GM10248 (cell line): ENCODE measurements around the gene POMC.

ENCODE experiments used
- CTCF ChIA-PET: fragments of 300-600 bp; sonication (Branson Sonifier 250); formaldehyde crosslinking; extraction: SDS; loops from one replicate; lab custom pipeline; 2021; ENCODE audit warnings: antibody characterized with exemption; lab: Yijun Ruan, JAX
- POLR2A ChIA-PET: fragments of 350-650 bp; sonication (Branson Sonifier 250); formaldehyde crosslinking; extraction: SDS; loops from one replicate; lab custom pipeline; 2020; ENCODE audit warnings: antibody characterized with exemption; lab: Yijun Ruan, JAX
- DNase-seq: peaks from one replicate; pipeline ENCODE4 v3.0.0; 2012; ENCODE audit errors: extremely low spot score
- TF ChIP-seq, protein P1 (sequence below): IDR thresholded peaks from 2 replicates; pipeline ENCODE4 v1.5.1; 2012; ENCODE audit warnings: mild to moderate bottlenecking, low read depth; ENCODE audit errors: extremely low read depth, missing control alignments, control extremely low read depth

Gene POMC

DNA sequence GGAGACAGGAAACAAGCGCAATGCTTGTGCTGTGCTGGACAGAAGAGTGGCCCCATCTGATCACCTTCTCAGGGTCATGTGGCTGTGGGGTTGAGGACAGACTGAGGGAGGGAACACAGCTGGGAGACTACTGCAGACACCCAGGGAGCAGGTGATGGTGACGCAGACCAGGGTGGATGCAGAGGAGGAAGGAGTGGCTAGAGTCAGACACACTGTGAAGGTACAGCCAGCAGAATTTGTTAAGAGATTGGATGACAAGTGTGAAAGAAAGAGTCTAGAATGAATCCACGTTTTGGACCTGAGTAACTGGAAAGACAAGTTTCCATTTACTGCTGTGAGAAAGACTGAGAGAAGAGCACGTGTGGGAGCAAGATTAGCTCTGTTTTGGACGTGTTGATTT, 15.9 kb upstream of the POMC start:
- no peak for DNase-seq
- TF ChIP-seq, protein P1, sequence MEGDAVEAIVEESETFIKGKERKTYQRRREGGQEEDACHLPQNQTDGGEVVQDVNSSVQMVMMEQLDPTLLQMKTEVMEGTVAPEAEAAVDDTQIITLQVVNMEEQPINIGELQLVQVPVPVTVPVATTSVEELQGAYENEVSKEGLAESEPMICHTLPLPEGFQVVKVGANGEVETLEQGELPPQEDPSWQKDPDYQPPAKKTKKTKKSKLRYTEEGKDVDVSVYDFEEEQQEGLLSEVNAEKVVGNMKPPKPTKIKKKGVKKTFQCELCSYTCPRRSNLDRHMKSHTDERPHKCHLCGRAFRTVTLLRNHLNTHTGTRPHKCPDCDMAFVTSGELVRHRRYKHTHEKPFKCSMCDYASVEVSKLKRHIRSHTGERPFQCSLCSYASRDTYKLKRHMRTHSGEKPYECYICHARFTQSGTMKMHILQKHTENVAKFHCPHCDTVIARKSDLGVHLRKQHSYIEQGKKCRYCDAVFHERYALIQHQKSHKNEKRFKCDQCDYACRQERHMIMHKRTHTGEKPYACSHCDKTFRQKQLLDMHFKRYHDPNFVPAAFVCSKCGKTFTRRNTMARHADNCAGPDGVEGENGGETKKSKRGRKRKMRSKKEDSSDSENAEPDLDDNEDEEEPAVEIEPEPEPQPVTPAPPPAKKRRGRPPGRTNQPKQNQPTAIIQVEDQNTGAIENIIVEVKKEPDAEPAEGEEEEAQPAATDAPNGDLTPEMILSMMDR, result no peak

DNA sequence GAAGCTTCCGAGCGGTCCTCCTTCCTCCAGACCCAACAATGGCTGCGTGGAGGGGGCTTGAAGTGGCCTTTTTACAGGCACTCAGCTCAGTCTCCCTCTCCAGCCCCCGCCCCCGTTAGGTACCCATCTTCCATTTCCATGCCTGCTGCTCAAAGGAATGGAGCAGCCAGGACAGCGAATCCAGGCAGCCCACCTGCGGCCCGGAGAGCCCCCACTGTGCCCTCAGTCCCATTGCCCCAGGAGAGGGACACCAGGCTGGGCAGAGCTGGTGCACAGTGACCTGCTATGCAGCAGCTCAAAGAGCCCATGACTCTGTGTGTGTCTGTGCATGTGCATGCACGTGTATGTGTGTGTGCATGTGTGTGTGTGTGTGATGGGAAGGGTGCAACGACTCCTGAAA, 10.6 kb upstream of the POMC start:
- POLR2A ChIA-PET, result no interaction called here
- TF ChIP-seq, protein P1, result no peak
- no peak for DNase-seq
- CTCF ChIA-PET, result no interaction called here

More for the DNA sequence above, 15.9 kb upstream of the POMC start:
- ChIA-PET CTCF (no interaction called here), POLR2A (no interaction called here)

DNA sequence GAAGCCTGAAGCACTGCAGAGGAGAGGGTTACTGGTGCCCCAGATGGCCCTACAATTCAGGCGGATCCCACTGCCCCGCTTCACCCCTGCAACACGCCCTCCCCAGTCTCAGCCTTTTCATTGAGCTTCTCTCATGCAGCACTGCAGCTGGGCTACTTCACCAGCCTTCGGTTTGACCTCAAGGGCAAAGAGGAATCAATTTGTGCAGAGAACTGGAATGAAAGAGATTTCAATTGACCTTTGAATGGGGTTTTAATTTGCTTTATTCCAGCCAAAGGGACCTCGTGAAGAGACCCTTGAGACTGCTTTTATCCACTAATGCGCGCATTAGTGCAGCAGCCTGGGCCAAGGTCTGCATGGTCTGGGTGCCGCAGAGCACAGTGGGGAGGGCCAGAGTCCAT, 8.8 kb upstream of the POMC start:
- TF ChIP-seq, protein P1, result no peak
- ChIA-PET POLR2A (no interaction called here), CTCF (no interaction called here)
- DNase-seq, result no peak

DNA sequence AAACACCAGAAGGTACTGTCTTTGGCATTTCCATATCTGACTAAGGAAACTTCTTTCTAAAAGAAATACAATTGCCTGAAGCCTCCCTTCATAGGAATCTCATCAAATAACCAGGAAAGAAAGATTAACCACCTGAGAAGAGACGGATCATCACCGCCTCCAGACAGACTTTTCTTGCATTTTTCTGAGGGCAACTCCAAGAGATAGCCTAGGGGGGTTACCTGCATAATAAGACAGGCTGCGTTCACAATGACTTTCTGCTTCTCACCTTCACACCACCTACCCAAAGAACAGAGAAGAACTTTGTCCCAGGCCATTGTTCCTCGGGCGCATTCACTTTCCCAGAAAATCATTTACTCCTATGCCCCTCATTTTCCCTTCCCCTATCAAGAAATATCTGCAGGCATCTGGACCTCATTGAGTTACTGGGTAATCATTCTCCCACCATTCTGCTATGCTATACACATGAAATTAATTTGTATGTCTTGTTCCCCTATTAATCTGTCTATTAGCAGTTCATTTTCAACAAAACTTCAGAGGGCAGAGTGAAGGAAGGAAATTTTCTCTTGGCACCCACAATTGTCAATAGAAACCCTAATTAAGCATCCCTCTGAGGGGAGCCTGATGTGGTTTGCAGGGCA, 8.3 kb upstream of the POMC start:
- ChIA-PET POLR2A (no interaction called here), CTCF (no interaction called here)
- TF ChIP-seq, protein P1, result no peak
- no peak for DNase-seq

DNA sequence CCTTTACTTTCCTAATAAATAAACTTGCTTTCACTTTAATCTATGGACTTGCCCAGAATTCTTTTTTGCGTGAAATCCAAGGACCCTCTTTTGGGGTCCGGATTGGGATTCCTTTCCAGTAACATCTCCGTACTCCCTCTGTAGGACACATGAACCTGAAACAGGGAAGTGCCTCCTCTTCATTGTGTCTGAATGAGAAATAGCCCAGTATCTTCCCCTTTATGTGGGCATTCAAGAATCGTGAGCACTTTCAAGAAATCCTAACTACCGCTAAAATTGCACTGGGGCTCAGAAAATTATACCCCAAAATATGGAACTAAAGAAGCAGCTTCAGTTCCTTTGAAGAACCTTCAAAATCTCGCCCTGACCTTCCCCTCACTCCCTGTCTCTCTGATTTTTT, 7.8 kb upstream of the POMC start:
- POLR2A ChIA-PET, result no interaction called here
- TF ChIP-seq, protein P1, result no peak
- CTCF ChIA-PET, result interaction anchor here (1.5 kb wide), 1 partner anchor 10 kb away, joined by 5 read pairs; no protein-coding TSS in a partner anchor
- DNase-seq, result no peak

DNA sequence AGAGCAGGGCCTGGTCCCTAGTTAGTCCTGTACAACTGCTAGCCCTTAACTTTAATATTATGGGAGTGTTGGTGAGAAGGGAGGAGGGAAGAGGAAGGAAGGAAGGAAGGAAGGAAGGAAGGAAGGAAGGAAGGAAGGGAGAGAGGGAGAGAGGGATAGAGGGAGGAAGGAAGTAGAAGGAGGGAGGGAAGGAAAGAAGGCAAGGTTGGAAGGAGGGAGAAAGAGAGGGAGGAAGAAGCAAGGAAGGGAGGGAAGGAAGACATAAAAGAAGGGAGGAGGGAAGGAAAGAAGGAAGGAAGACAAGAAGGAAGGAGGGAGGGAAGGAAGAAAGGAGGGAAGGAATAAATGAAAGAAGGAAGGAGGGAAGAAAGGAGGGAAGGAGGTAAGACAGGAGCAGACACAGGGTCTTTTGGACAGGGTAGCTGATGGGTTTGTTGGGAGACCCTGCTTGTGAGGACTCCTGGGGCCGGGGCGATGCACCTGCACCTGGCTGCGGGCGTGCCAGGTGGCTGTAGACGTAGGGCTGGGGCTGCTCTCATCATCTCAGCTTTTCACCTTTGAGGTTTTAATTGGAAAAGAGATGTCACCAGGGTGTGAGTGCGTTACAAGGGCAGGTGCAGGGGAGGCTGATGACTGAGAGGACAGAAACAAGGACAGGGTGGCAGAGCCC, 5.9 kb upstream of the POMC start:
- ChIA-PET CTCF (no interaction called here), POLR2A (no interaction called here)
- TF ChIP-seq, protein P1, result no peak
- no peak for DNase-seq

DNA sequence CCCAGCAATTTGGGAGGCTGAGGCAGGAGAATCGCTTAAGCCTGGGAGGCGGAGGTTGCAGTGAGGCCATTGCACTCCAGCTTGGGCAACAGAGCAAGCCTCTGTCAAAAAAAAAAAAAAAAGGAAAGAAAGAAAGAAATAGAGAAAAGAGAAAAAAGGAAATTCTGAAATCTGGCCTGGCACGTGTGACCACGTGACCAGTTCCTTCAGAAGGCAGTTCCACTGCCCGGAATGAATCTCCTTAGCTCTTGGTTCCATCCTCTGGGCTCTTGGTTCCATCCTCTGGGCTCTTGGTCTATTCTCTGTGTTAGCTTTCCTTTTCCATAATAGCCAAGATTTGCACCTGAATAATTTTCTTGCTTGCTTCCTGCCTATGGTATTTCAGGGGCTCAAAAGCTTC, 5.3 kb upstream of the POMC start:
- TF ChIP-seq, protein P1, result no peak
- ChIA-PET POLR2A (no interaction called here), CTCF (no interaction called here)
- no peak for DNase-seq
